Activated CD8-positive, alpha-beta memory T cell treated with anti-CD3 and anti-CD28 coated beads, Interleukin-2, amount 50 U/mL, for 4 hours (primary cell): Measurements from ENCODE around the gene IRF1.

Source experiments
- DNase-seq: peaks from one replicate; pipeline ENCODE4 v3.0.0-alpha.2; 2020

IRF1 gene

DNA sequence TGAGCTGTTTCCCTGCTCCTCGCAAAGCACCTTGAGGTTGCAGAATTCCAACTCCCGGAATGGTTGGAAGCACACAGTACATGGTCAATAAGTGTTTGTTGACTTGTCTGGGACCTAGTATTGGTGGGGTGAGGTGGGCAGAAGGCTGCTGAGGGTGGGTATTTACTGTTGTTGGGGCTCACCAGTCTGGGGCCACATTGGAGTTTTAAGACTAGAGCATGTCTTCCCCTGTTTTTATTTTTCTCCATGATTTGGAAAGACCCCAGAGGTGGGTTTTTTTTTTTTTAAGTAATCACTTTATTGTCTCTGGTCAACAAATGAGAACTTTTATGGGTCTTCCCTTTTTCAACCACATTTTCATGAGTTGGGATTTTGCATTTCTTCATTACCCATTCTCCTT lies 55.1 kb downstream of the IRF1 start:
- DNase-seq, result no peak

DNA sequence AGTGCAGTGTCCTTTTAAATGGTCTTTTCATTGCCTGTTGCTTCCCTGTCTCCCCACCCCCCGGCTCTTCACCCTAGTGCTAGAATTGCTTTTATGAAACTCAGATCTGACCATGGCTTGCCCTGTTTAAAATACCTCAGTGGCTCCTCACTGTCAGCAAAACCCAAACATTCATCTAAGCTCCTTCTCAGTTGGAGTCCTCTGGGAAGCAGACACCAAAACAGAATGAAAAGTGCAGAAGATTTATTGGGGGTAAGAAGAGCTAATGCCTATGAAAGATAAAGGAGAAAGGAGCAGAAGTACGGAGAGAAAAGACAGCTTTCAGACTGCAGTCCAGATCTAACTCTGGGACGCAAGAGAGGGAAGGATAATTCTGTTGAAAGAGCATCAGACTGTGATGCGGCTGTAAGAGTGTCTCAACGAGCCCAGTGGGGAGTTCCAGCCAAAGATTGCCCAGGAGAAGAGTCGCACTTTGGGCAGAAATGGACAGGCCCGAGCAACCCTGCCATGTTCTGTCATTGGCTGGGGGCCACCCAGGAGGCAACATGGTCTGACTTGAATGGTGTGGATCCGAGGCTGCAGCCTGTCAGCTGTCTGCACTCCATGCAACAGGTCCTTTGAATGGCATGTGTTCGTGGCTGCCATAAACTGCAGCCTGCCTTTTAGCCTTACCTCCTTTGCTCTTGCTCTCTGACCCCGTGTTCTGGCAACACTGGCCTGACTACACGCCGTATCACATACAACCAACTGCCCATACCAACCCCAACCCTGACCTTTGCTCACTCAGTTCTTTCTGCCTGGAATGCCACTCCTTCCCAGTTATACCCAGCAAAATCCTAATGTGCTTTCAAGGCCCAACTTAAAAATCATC lies 55.9 kb downstream of the IRF1 start:
- DNase-seq, result no peak

DNA sequence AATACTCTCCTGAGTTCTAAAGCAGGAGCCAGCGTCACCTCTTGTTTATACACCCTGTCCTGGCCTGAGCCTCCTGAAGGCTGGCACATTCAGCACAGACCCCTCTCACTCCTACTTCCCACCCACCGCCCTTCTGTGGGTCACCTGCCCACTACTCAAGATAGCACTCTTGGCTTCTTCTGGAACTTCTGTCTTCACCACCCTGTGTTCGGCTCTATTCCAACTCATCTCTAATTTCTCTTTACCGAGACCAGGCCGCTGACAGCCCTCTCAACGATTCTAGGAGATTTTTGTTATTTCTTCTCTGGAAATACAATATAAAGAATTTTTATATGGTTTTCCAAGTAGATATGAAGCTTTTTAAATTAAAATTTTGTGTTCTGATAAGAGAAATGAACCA lies 57.4 kb downstream of the IRF1 start:
- DNase-seq, result no peak

DNA sequence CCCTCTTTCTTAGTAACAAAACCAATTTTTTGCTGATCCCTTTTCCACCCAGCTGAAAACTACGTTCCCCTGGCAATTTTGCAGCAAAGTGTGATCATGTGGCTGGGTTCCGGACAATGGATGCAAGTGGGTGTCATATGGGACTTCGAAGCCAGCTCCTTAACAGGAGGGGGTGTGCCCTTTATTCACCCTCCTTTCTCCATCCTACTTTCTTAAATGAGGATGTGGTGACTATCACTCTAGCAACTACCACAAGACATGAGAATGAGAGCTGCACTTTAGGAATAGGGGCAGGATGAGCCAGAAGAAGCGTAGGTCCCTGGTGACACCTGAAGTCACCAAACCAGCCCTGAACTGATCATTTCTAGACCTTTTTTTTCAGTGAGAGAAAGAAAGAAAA lies 58.9 kb downstream of the IRF1 start:
- no peak for DNase-seq
